Thyroid gland (tissue), 4 donors: ENCODE measurements around the gene CFI. TPM values are rescaled to one million over a fixed set of nuclear protein-coding genes. Genes with fewer than 3 reads are reported as not detected.

Source experiments
- DNase-seq, 2 donors: peaks; one replicate each; pipeline ENCODE4 v3.0.0-alpha.2; 2019
- H3K27ac ChIP-seq, 3 donors: fragments of 200-600 bp; sonication (generic); 1 replicate in 2 of 3; 2 replicates in 1 of 3; pipeline ENCODE4 v1.5.1; 2016 to 2019; ENCODE audit warnings: mild to moderate bottlenecking in 1 of 3, moderate library complexity in 1 of 3
- H3K27me3 ChIP-seq: fragments of 200-600 bp; sonication (generic); one replicate; pipeline ENCODE4 v1.5.1; 2019
- H3K36me3 ChIP-seq, 2 donors: fragments of 200-600 bp; sonication (generic); one replicate each; pipeline ENCODE4 v1.5.1; 2016 to 2019
- H3K4me1 ChIP-seq, 2 donors: fragments of 200-600 bp; sonication (generic); one replicate each; pipeline ENCODE4 v1.5.1; 2017 to 2019
- H3K4me3 ChIP-seq, 3 donors: fragments of 200-600 bp; sonication (generic); replicated peaks in 1 of 3; 1 replicate in 2 of 3; 2 replicates in 1 of 3; pipeline ENCODE4 v1.5.1; 2016; ENCODE audit warnings: mild to moderate bottlenecking in 1 of 3
- H3K9me3 ChIP-seq: fragments of 200-600 bp; sonication (generic); one replicate; pipeline ENCODE4 v1.5.1; 2017
- POLR2A ChIP-seq, 2 donors: fragments of 450-650 bp; IDR thresholded peaks; one replicate each; pipeline ENCODE4 v1.6.1; 2017; ENCODE audit warnings: antibody characterized with exemption in 2 of 2, mild to moderate bottlenecking in 2 of 2, moderate library complexity in 1 of 2
- WGBS, 2 donors: methylation state at CpG; one replicate each; pipeline ENCODE4 v1.1.5; 2017; 5-methylcytosine and 5-hydroxymethylcytosine counted together
- intact Hi-C: fragments of 100-400 bp; cut with DNase I; formaldehyde crosslinking; loops from one replicate; pipeline ENCODE4 v1.15.1; 2023
- total RNA-seq, 4 donors: library from RNA; depleted of rRNA; stranded (reverse); fragments of >200 nt; gene quantifications; one replicate each; pipeline ENCODE4 v1.2.3, GENCODE V29; 2016
- TF ChIP-seq, protein P1 (sequence below), 6 experiments: fragments of 200-600 bp in 3 of 6; fragments of 450-650 bp in 3 of 6; sonication (generic) in 3 of 6; IDR thresholded peaks; one replicate each; pipeline ENCODE4 v1.5.1; 2016 to 2019; ENCODE audit warnings: antibody characterized with exemption in 6 of 6, mild to moderate bottlenecking in 2 of 6, inconsistent platforms in 1 of 6, moderate library complexity in 1 of 6

The CFI gene
- total RNA-seq, 4 donors from 2014 or later, result 21.2 to 58.5 (median 28.3) TPM

DNA sequence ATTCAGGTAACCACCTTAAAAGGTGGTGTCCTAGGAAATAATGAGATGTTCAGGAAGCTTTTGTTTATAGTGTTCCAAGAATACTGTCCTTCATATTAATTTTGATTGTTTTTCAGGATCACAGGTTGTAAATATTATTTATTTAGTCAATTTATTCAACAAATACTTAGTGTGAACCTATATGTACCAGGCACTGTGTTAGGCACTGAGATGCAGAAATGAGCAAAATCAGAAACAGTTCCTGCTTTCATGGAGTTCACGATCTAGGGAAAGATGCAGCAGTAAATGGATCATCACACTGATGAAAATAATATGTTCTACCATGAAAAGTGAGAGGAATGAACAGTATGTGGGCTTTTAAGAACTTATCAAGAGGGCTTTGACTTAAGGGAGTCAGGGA lies 53.7 kb downstream of the CFI start:
- 95 to 98% methylated on average over 1 of the region's 1 CpG for WGBS, 2 donors
- TF ChIP-seq, protein P1, sequence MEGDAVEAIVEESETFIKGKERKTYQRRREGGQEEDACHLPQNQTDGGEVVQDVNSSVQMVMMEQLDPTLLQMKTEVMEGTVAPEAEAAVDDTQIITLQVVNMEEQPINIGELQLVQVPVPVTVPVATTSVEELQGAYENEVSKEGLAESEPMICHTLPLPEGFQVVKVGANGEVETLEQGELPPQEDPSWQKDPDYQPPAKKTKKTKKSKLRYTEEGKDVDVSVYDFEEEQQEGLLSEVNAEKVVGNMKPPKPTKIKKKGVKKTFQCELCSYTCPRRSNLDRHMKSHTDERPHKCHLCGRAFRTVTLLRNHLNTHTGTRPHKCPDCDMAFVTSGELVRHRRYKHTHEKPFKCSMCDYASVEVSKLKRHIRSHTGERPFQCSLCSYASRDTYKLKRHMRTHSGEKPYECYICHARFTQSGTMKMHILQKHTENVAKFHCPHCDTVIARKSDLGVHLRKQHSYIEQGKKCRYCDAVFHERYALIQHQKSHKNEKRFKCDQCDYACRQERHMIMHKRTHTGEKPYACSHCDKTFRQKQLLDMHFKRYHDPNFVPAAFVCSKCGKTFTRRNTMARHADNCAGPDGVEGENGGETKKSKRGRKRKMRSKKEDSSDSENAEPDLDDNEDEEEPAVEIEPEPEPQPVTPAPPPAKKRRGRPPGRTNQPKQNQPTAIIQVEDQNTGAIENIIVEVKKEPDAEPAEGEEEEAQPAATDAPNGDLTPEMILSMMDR (IDR thresholded peaks at IDR 0.05), result no peak
- TF ChIP-seq POLR2A (IDR thresholded peaks at IDR 0.05), result no peak
- H3K9me3 ChIP-seq, result no peaks in the 10 kb centered on the region
- no peaks in the 10 kb centered on the region for H3K27me3 ChIP-seq
- no peak overlapping the region for H3K27ac ChIP-seq
- intact Hi-C loops, result no loop called here
- H3K4me1 ChIP-seq, result no peaks in the 10 kb centered on the region
- H3K4me3 ChIP-seq, result no peak overlapping the region
- no peaks in the 10 kb centered on the region for H3K36me3 ChIP-seq
- no peak for DNase-seq

DNA sequence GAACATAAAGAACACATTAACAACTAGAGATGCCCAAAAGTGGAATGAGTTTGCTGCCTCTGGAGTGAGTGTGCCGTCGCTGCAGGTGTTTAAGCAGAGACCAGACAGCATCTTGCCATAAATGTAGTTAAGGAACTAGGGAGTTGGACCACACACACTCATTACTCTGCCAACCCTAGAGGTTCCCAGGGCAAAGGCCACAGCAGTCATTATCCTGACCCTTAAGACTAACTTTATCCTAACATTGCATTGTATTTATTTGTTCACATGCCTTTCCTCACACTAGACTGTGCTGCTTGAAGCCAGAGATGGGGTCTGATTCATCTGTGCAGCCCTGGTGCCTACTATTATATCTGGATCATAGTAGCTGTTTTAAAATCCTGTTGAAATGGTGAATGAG lies 55.1 kb downstream of the CFI start:
- Histone ChIP-seq H3K4me1 (no peaks in the 10 kb centered on the region), H3K27me3 (no peaks in the 10 kb centered on the region), H3K27ac (no peak overlapping the region), H3K4me3 (no peak overlapping the region), H3K36me3 (no peaks in the 10 kb centered on the region), H3K9me3 (no peaks in the 10 kb centered on the region)
- TF ChIP-seq, protein P1 (IDR thresholded peaks at IDR 0.05), result no peak
- no peak for TF ChIP-seq POLR2A (IDR thresholded peaks at IDR 0.05)
- intact Hi-C loops, result no loop called here
- no peak for DNase-seq
- 88 to 90% methylated on average over 2 of the region's 2 CpGs for WGBS, 2 donors

DNA sequence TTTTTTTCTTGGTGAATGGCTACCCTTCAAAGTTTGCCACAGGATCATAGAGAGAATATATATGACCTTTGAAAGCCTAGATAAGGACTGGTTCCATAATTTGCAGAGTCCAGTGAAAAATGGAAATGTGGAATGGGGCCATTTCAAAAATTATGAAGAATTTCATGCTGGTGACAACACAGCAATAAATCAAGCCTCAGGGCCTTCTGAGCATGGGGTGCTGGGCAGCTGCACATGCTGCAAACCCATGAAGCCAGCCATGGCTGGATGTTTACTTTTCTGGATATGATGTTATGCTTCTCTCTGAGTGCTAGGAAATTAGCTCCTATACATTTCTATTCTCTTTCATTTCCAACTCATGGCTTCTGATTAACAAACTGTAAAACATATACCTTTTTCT lies 56.0 kb downstream of the CFI start:
- TF ChIP-seq POLR2A (IDR thresholded peaks at IDR 0.05), result no peak
- TF ChIP-seq, protein P1 (IDR thresholded peaks at IDR 0.05), result no peak
- DNase-seq, result no peak
- Histone ChIP-seq H3K27ac (no peak overlapping the region), H3K4me1 (no peaks in the 10 kb centered on the region), H3K9me3 (no peaks in the 10 kb centered on the region), H3K27me3 (no peaks in the 10 kb centered on the region), H3K4me3 (no peak overlapping the region), H3K36me3 (no peaks in the 10 kb centered on the region)
- intact Hi-C loops, result no loop called here

DNA sequence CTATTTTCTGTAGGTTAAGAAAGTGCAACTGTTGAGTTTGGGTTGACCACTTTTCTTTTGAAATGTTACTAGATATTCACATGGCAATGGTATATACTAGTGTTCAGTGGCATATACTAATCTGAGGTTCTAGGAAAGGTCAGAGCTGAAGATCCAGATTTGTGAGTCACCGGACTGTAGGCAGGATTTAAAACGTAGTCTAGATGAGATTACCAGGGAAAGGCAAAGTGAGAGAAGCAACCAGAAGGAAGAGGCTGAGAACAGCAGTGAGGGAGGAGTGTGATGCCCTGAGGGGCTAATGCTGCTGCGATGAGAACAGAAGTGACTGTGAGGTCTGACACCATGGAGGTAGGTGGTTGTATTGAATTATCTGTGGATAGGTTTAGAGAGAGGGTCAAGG lies 62.3 kb downstream of the CFI start:
- TF ChIP-seq, protein P1 (IDR thresholded peaks at IDR 0.05), result no peak
- TF ChIP-seq POLR2A (IDR thresholded peaks at IDR 0.05), result no peak
- intact Hi-C loops, result loop anchor here (10.0 kb wide), 2 partner anchors 75 to 305 kb away; partner anchors contain the start of genes GAR1 and SEC24B
- H3K36me3 ChIP-seq, result no peaks in the 10 kb centered on the region
- no peak for DNase-seq
- WGBS, 2 donors, result 84 to 89% methylated on average over 3 of the region's 3 CpGs
- no peaks in the 10 kb centered on the region for H3K27me3 ChIP-seq
- H3K4me1 ChIP-seq, result no peaks in the 10 kb centered on the region
- no peaks in the 10 kb centered on the region for H3K9me3 ChIP-seq
- no peak overlapping the region for H3K4me3 ChIP-seq
- H3K27ac ChIP-seq, result no peak overlapping the region

DNA sequence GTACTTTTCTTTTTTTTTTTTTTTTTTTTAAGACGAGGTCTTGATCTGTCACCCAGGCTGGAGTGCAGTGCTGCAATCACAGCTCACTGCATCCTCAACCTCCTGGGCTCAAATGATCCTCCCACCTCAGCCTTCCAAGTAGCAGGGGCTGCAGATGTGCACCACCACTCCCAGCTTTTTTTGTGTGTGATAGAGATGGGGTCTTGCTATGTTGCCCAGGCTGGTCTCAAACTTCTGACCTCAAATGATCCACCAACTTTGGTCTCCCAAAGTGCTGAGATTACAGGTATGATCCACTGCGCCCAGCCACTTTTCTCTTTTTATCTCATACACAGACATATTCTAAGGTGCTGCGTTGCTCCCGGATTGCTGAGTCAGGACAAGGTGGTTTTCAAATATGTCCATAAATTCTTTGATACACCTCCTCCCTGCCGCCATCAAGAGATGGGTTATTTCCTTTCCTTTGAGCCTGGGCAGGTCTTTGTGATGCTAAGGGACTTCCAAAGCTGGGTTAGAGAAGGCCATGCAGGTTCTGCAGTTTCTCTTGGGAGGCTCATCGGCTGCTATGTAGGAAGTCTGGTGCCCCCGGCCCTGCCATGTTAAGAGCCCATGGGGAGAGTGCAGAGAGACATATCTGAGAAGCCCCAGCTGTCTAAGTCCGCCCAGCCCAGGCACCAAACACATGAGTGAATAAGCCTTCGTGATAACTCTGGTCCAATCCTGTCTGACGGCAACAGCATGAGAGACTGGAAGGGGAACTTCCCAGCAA lies 63.5 kb downstream of the CFI start:
- no peak for DNase-seq
- no peak for TF ChIP-seq POLR2A (IDR thresholded peaks at IDR 0.05)
- TF ChIP-seq, protein P1 (IDR thresholded peaks at IDR 0.05), result no peak
- WGBS, 2 donors, result 85 to 94% methylated on average over 10 of the region's 10 CpGs
- H3K4me1 ChIP-seq, result no peaks in the 10 kb centered on the region
- no peaks in the 10 kb centered on the region for H3K9me3 ChIP-seq
- H3K27me3 ChIP-seq, result no peaks in the 10 kb centered on the region
- intact Hi-C loops, result loop anchor here (10.0 kb wide), 2 partner anchors 77 to 303 kb away; partner anchors contain the start of genes GAR1 and SEC24B
- no peak overlapping the region for H3K4me3 ChIP-seq
- H3K27ac ChIP-seq, result no peak overlapping the region
- no peaks in the 10 kb centered on the region for H3K36me3 ChIP-seq
